Calu3 (cell line): ENCODE results near the gene C1QTNF1. TPM values are rescaled to one million over a fixed set of nuclear protein-coding genes. Genes with fewer than 3 reads are reported as not detected.
A peak's percentile ranks its signal among the peaks of the same experiment; 100 is the strongest.

Source experiments
- BruUV-seq: library from RNA; stranded (reverse); fragments of 400-500 nt; replicated peaks from 2 replicates; lab custom pipeline; 2021; lab: Mats Ljungman, UMichigan
- CTCF ChIA-PET: fragments of 300-600 bp; sonication (Branson Sonifier 250); formaldehyde crosslinking; loops from one replicate; lab custom pipeline; 2022; ENCODE audit warnings: antibody characterized with exemption; lab: Charles Lee
- DNase-seq: peaks from one replicate; pipeline ENCODE4 v3.0.0; 2022
- H3K27ac Mint-ChIP-seq: one replicate; pipeline ENCODE4 v1.8.0; 2022; ENCODE audit warnings: mixed read lengths; ENCODE audit not compliant: unreplicated experiment
- H3K27me3 Mint-ChIP-seq: one replicate; pipeline ENCODE4 v1.8.0; 2022; ENCODE audit warnings: mixed read lengths; ENCODE audit not compliant: unreplicated experiment
- H3K36me3 Mint-ChIP-seq: one replicate; pipeline ENCODE4 v1.8.0; 2022; ENCODE audit warnings: mild to moderate bottlenecking, moderate library complexity, mixed read lengths; ENCODE audit not compliant: insufficient read depth, unreplicated experiment
- H3K4me1 Mint-ChIP-seq: one replicate; pipeline ENCODE4 v1.8.0; 2022; ENCODE audit warnings: mild to moderate bottlenecking, low read depth, mixed read lengths; ENCODE audit not compliant: unreplicated experiment
- H3K4me3 Mint-ChIP-seq: one replicate; pipeline ENCODE4 v1.8.0; 2022; ENCODE audit warnings: mild to moderate bottlenecking, low read depth, moderate library complexity, mixed read lengths; ENCODE audit not compliant: unreplicated experiment
- H3K9me3 Mint-ChIP-seq: one replicate; pipeline ENCODE4 v1.8.0; 2022; ENCODE audit warnings: low read depth, mixed read lengths; ENCODE audit not compliant: unreplicated experiment
- intact Hi-C: fragments of 100-400 bp; cut with micrococcal nuclease; formaldehyde crosslinking; loops from one replicate; pipeline ENCODE4 v1.10.0; 2022; ENCODE audit not compliant: unreplicated experiment
- total RNA-seq: library from RNA; stranded (reverse); gene quantifications from 2 replicates; pipeline ENCODE4 v1.2.3, GENCODE V29; 2022
- TF ChIP-seq, protein P1 (sequence below): fragments of 200-600 bp; IDR thresholded peaks from one replicate; pipeline ENCODE4 v1.8.0; 2022; ENCODE audit warnings: antibody characterized with exemption; ENCODE audit not compliant: unreplicated experiment

The C1QTNF1 gene
- total RNA-seq, 1 experiment from 2014 or later = 3.3 TPM

DNA sequence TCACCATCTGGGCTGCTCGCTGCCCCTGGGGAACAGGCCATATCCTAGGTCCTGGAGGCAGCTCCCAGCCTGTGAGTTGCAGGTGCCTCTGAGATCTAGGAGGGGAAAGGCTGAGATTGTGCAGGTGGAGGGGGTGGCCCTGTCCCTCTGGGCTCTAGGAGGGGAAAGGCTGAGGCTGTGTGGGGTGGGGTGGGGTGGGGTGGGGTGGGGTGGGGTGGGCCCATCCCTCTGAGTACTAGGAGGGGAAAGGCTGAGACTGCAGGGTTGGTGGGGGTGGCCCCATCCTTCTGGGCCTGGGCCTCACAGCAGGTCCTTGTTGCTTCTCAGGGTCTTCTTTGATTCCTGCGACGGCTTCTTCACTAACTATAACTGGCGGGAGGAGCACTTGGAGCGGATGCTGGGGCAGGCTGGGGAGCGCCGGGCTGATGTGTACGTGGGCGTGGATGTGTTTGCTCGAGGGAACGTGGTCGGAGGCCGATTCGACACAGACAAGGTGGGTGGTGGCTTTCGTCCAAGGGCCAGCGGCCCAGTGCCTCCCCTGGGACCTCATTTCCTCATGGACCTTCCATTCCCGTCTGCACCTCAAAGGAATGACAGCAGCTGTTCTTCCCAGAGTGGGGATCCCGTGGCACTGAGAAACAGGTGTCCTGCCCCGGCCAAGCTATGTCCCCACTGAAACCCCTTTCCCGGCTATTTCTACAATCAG, 57.8 kb downstream of the C1QTNF1 start:
- no peaks in the 10 kb centered on the region for H3K4me1 Mint-ChIP-seq
- no peaks in the 10 kb centered on the region for H3K27me3 Mint-ChIP-seq
- intact Hi-C loops = no loop called here
- no peak for DNase-seq
- TF ChIP-seq, protein P1, sequence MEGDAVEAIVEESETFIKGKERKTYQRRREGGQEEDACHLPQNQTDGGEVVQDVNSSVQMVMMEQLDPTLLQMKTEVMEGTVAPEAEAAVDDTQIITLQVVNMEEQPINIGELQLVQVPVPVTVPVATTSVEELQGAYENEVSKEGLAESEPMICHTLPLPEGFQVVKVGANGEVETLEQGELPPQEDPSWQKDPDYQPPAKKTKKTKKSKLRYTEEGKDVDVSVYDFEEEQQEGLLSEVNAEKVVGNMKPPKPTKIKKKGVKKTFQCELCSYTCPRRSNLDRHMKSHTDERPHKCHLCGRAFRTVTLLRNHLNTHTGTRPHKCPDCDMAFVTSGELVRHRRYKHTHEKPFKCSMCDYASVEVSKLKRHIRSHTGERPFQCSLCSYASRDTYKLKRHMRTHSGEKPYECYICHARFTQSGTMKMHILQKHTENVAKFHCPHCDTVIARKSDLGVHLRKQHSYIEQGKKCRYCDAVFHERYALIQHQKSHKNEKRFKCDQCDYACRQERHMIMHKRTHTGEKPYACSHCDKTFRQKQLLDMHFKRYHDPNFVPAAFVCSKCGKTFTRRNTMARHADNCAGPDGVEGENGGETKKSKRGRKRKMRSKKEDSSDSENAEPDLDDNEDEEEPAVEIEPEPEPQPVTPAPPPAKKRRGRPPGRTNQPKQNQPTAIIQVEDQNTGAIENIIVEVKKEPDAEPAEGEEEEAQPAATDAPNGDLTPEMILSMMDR = no peak
- BruUV-seq = no TSS peak
- CTCF ChIA-PET = no interaction called here
- no peak overlapping the region for H3K4me3 Mint-ChIP-seq
- H3K27ac Mint-ChIP-seq = no peak overlapping the region
- H3K36me3 Mint-ChIP-seq = peaks cover 28% of the 10 kb centered on the region
- no peaks in the 10 kb centered on the region for H3K9me3 Mint-ChIP-seq

DNA sequence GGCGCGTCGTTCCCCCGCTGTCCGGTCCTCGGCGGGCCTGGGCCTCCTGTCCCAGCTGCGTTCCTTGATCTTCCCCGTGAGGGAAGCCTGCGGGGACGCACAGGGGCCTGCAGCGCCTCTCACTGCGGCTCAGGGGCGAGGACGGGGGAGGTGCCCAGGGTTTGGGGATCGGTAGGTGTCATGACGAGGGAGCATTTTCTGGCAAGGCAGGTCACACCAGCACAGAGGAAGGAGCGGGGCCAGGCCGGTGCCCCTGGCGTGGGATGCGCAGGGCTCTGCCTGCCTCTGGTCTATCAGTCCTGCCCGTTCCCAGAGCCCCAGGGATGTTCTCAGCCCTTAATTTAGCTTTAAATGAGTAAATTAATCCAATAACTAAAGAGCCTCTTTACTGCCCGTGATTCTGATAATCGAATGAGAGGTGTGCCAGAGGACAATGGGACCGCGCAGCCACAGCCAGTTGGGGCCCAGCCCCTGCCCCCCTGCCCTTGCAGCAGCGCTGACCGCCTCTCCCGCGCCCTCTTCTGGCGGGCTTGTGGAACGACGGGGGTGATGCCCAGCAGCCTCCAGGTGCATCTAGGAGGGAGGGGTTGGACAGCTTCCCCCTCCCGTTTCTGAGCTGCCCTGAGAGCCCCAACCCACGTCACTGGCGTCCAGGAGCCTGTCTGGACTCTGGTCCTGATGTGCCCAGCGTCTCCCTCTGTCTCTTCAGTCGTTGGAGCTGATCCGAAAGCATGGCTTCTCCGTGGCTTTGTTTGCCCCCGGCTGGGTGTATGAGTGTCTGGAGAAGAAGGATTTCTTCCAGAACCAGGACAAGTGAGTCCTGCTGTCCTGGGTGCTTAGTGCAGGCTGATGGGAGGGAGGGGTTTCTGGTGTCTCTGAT, 58.6 kb downstream of the C1QTNF1 start:
- H3K9me3 Mint-ChIP-seq = no peaks in the 10 kb centered on the region
- peaks cover 33% of the 10 kb centered on the region for H3K36me3 Mint-ChIP-seq
- H3K4me1 Mint-ChIP-seq = no peaks in the 10 kb centered on the region
- H3K27ac Mint-ChIP-seq = no peak overlapping the region
- H3K27me3 Mint-ChIP-seq = no peaks in the 10 kb centered on the region
- peak; percentile 56 for DNase-seq
- BruUV-seq = no TSS peak
- intact Hi-C loops = no loop called here
- CTCF ChIA-PET = no interaction called here
- no peak overlapping the region for H3K4me3 Mint-ChIP-seq
- TF ChIP-seq, protein P1 = peak; percentile 90

DNA sequence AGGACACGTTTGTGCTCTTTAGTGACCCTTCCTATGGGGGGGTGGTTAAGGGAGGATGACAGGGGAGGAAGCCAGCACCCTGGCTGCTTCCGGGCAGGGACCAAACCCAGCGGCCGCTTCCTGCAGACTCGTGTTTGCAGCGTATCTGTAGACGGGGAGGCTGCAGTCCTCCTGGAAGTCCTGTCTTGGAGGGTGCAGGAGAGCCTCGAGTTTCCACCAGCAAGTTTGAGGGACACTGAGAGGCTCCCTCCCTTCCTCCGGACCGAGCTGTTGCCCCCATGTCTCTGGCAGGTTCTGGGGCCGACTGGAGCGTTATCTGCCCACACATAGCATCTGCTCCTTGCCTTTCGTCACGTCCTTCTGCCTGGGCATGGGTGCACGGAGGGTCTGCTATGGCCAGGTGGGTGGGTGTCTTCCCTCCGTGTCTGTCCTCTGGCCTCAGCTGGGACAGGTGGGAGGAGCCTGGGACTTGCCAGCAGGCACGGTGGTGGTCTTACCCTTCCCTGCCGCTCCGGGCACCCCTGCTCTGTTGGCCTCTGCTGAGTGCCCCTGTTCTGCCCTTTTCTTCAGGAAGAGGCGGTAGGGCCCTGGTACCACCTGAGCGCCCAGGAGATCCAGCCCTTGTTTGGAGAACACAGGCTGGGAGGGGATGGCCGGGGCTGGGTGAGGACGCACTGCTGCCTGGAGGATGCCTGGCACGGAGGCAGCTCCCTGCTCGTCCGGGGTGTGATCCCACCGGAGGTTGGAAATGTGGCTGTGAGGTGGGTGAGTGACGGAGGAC, 59.4 kb downstream of the C1QTNF1 start:
- BruUV-seq = no TSS peak
- Mint-ChIP-seq H3K36me3 (peaks cover 37% of the 10 kb centered on the region), H3K4me1 (no peaks in the 10 kb centered on the region), H3K27ac (no peak overlapping the region), H3K4me3 (no peak overlapping the region), H3K9me3 (no peaks in the 10 kb centered on the region), H3K27me3 (no peaks in the 10 kb centered on the region)
- intact Hi-C loops = no loop called here
- CTCF ChIA-PET = no interaction called here
- TF ChIP-seq, protein P1 = no peak
- DNase-seq = no peak
